Inflammatory macrophage (primary cell): ENCODE results near the gene ZBTB34.
"Not testable (repeated sequence)": the region's sequence is repeated elsewhere in the genome, so short reads cannot be mapped to it uniquely, and the experiment has no call there.

Experiments
- DNase-seq, 2 donors: peaks; one replicate each; pipeline ENCODE4 v3.0.0-alpha.2; 2020 to 2022
- total RNA-seq, 18 experiments: gene quantifications; one replicate each; lab custom pipeline; 2026; ENCODE audit warnings: mixed read lengths in 6 of 18, inconsistent platforms in 2 of 18; lab: John Stamatoyannopoulos, UW

Gene ZBTB34
- total RNA-seq, result 14.6 to 65.4 (median 26.9) reads per million in 18 experiments

- peak; percentile 58 to 62 for DNase-seq
These were observed at the start of gene ZBTB34 for GRCh38 chr9:126860077-126860756. ZBTB34 (plus strand) TSS chr9:126860639; CDS start chr9:126879400, 18,761 bp downstream.

GRCh38 chr9:126813072-126813471 is 47.4 kb upstream of the ZBTB34 start:
- DNase-seq, result no peak

GRCh38 chr9:126814091-126814490 is 46.3 kb upstream of the ZBTB34 start:
- DNase-seq, result no peak

GRCh38 chr9:126817615-126818014 is 42.8 kb upstream of the ZBTB34 start:
- not testable (repeated sequence) for DNase-seq

GRCh38 chr9:126818482-126818881 is 42.0 kb upstream of the ZBTB34 start:
- no peak for DNase-seq

GRCh38 chr9:126819482-126819881 is 41.0 kb upstream of the ZBTB34 start:
- no peak for DNase-seq

GRCh38 chr9:126822278-126822677 is 38.2 kb upstream of the ZBTB34 start:
- no peak for DNase-seq

GRCh38 chr9:126822873-126823272 is 37.6 kb upstream of the ZBTB34 start:
- no peak for DNase-seq

- not testable (repeated sequence) for DNase-seq
These were observed 36.4 kb upstream of the ZBTB34 start for GRCh38 chr9:126824052-126824451.

GRCh38 chr9:126827227-126827626 is 33.2 kb upstream of the ZBTB34 start:
- no peak for DNase-seq

- DNase-seq, result no peak
These were observed 31.4 kb upstream of the ZBTB34 start for GRCh38 chr9:126829035-126829434.

GRCh38 chr9:126830827-126831226 is 29.6 kb upstream of the ZBTB34 start:
- DNase-seq, result no peak

GRCh38 chr9:126832440-126832839 is 28.0 kb upstream of the ZBTB34 start:
- no peak for DNase-seq

GRCh38 chr9:126833020-126833419 is 27.4 kb upstream of the ZBTB34 start:
- no peak for DNase-seq

GRCh38 chr9:126833710-126834345 is 26.6 kb upstream of the ZBTB34 start:
- DNase-seq, result no peak

- no peak for DNase-seq
These were observed 25.8 kb upstream of the ZBTB34 start for GRCh38 chr9:126834672-126835071.

- no peak for DNase-seq
These were observed 24.2 kb upstream of the ZBTB34 start for GRCh38 chr9:126836216-126836615.

- DNase-seq, result no peak
These were observed 22.2 kb upstream of the ZBTB34 start for GRCh38 chr9:126838055-126838811.

- DNase-seq, result no peak
These were observed 21.5 kb upstream of the ZBTB34 start for GRCh38 chr9:126838895-126839294.

- no peak for DNase-seq
These were observed 21.1 kb upstream of the ZBTB34 start for GRCh38 chr9:126839301-126839700.

- peak in 1 of 2 donors; percentile 25 for DNase-seq
These were observed 18.1 kb upstream of the ZBTB34 start for GRCh38 chr9:126842220-126842842.

- DNase-seq, result peak; percentile 65 to 71
These were observed 17.3 kb upstream of the ZBTB34 start for GRCh38 chr9:126842977-126843799.
